Vagina (tissue), 2 donors: ENCODE measurements around the gene MAGI3.

Experiments
- POLR2A ChIP-seq, 2 donors: fragments of 450-650 bp; IDR thresholded peaks; one replicate each; pipeline ENCODE4 v1.6.1; 2017; ENCODE audit warnings: antibody characterized with exemption in 2 of 2, mild to moderate bottlenecking in 2 of 2, moderate library complexity in 2 of 2
- TF ChIP-seq, protein P1 (sequence below), 3 experiments: fragments of 450-650 bp in 2 of 3; fragments of 200-600 bp in 1 of 3; sonication (generic) in 1 of 3; IDR thresholded peaks; one replicate each; pipeline ENCODE4 v1.5.1; 2017 to 2019; ENCODE audit warnings: antibody characterized with exemption in 3 of 3, mild to moderate bottlenecking in 2 of 3, moderate library complexity in 2 of 3

DNA sequence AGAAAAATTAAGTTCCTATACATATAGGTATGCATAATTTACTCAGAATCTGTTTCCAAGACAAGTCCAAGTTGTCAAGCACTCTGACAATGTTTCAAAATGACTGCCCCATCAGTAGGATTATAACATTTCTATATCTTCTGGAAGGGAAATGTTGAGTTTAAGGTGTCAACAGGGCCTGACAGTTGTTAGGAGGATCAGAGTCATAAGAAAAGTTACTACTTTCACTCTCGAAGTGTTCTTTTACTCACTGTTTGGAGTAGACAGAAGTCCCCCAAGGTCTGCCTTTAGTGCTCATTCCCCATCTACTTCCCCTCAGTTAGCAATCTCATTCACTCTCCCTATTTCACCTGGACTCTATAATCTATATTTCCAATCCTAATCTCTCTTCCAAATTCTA, 20.6 kb upstream of the MAGI3 start:
- TF ChIP-seq, protein P1, sequence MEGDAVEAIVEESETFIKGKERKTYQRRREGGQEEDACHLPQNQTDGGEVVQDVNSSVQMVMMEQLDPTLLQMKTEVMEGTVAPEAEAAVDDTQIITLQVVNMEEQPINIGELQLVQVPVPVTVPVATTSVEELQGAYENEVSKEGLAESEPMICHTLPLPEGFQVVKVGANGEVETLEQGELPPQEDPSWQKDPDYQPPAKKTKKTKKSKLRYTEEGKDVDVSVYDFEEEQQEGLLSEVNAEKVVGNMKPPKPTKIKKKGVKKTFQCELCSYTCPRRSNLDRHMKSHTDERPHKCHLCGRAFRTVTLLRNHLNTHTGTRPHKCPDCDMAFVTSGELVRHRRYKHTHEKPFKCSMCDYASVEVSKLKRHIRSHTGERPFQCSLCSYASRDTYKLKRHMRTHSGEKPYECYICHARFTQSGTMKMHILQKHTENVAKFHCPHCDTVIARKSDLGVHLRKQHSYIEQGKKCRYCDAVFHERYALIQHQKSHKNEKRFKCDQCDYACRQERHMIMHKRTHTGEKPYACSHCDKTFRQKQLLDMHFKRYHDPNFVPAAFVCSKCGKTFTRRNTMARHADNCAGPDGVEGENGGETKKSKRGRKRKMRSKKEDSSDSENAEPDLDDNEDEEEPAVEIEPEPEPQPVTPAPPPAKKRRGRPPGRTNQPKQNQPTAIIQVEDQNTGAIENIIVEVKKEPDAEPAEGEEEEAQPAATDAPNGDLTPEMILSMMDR (IDR thresholded peaks at IDR 0.05) = no peak
- TF ChIP-seq POLR2A (IDR thresholded peaks at IDR 0.05) = no peak
